Breast epithelium (tissue), 3 donors: ENCODE results near the gene SYNRG.

Experiments
- POLR2A ChIP-seq: fragments of 450-650 bp; IDR thresholded peaks from one replicate; pipeline ENCODE4 v1.6.1; 2016; ENCODE audit warnings: antibody characterized with exemption, mild to moderate bottlenecking, moderate library complexity
- POLR2AphosphoS5 ChIP-seq, 3 donors: sonication (generic); formaldehyde crosslinking; IDR thresholded peaks; one replicate each; pipeline ENCODE4 v1.6.1; 2017; ENCODE audit warnings: antibody characterized with exemption in 3 of 3
- TF ChIP-seq, protein P1 (sequence below), 3 donors: fragments of 450-650 bp; IDR thresholded peaks; one replicate each; pipeline ENCODE4 v1.5.1; 2016 to 2017; ENCODE audit warnings: antibody characterized with exemption in 3 of 3, mild to moderate bottlenecking in 3 of 3, moderate library complexity in 3 of 3

DNA sequence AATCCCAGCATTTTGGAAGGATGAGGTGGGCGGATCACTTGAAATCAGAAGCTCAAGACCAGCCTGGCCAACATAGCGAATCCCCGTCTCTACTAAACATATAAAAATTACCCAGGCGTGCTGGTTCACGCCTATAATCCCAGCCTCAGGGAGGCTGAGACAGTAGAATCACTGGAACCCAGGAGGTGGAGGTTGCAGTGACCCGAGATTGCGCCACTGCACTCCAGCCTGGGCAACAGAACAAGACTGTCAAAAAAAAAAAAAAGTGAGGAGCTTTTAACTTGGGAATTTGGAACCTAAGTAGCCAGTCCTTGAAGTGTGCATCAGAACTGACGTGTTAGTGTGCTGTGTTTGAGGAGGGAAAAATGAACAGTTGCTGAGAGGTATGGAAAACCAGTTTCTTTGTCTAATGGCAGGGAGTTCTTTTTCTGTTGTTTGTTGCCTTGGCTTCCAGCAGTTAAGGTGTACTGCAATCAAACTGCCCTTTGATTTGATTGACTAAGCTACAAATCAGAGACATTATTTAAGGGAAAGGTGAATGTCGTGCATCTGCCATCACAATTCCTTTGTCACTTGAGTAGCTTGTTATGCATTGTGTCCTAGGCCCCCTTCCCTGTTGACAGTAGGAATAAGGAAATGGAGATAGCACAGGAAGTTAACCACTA is 128.1 kb downstream of the SYNRG start:
- TF ChIP-seq, protein P1, sequence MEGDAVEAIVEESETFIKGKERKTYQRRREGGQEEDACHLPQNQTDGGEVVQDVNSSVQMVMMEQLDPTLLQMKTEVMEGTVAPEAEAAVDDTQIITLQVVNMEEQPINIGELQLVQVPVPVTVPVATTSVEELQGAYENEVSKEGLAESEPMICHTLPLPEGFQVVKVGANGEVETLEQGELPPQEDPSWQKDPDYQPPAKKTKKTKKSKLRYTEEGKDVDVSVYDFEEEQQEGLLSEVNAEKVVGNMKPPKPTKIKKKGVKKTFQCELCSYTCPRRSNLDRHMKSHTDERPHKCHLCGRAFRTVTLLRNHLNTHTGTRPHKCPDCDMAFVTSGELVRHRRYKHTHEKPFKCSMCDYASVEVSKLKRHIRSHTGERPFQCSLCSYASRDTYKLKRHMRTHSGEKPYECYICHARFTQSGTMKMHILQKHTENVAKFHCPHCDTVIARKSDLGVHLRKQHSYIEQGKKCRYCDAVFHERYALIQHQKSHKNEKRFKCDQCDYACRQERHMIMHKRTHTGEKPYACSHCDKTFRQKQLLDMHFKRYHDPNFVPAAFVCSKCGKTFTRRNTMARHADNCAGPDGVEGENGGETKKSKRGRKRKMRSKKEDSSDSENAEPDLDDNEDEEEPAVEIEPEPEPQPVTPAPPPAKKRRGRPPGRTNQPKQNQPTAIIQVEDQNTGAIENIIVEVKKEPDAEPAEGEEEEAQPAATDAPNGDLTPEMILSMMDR (IDR thresholded peaks at IDR 0.05): no peak
- TF ChIP-seq POLR2AphosphoS5 (IDR thresholded peaks at IDR 0.05) (no peak), POLR2A (no peak)
